Glutamatergic neuron (in vitro differentiated cells): ENCODE results near the gene KCNN1. TPM values are rescaled to one million over a fixed set of nuclear protein-coding genes. Genes with fewer than 3 reads are reported as not detected.

Experiments
- DNase-seq: peaks from one replicate; pipeline ENCODE4 v3.0.0; 2022
- H3K27ac Mint-ChIP-seq: one replicate; pipeline ENCODE4 v1.8.0; 2020; ENCODE audit warnings: mild to moderate bottlenecking, mixed read lengths, inconsistent platforms; ENCODE audit not compliant: unreplicated experiment
- H3K27me3 Mint-ChIP-seq: one replicate; pipeline ENCODE4 v1.8.0; 2020; ENCODE audit warnings: mild to moderate bottlenecking, moderate library complexity, mixed read lengths, inconsistent platforms; ENCODE audit not compliant: unreplicated experiment
- H3K36me3 Mint-ChIP-seq: one replicate; pipeline ENCODE4 v1.8.0; 2020; ENCODE audit warnings: mild to moderate bottlenecking, mixed read lengths, inconsistent platforms; ENCODE audit not compliant: unreplicated experiment
- H3K4me1 Mint-ChIP-seq: one replicate; pipeline ENCODE4 v1.8.0; 2020; ENCODE audit warnings: mild to moderate bottlenecking, low read depth, mixed read lengths, inconsistent platforms; ENCODE audit not compliant: unreplicated experiment
- H3K4me3 Mint-ChIP-seq: one replicate; pipeline ENCODE4 v1.8.0; 2020; ENCODE audit warnings: mild to moderate bottlenecking, mixed read lengths, inconsistent platforms; ENCODE audit not compliant: unreplicated experiment
- H3K9me3 Mint-ChIP-seq: one replicate; pipeline ENCODE4 v1.8.0; 2020; ENCODE audit warnings: mild to moderate bottlenecking, moderate library complexity, mixed read lengths, inconsistent platforms; ENCODE audit not compliant: unreplicated experiment
- total RNA-seq: library from RNA; stranded (reverse); fragmentation: NEBNext Ultra II Directional; extraction: Animal tissue kit (Norgen Biotek cat#: 25700); gene quantifications from one replicate; pipeline ENCODE4 v1.2.1, GENCODE V29; 2021; ENCODE audit not compliant: unreplicated experiment
- TF ChIP-seq, protein P1 (sequence below): fragments of 200-600 bp; sonication (generic); IDR thresholded peaks from one replicate; pipeline ENCODE4 v1.5.0; 2021; ENCODE audit not compliant: partially characterized antibody, unreplicated experiment

Gene KCNN1
- total RNA-seq, 1 donor from 2014 or later, result 91.1 TPM

DNA sequence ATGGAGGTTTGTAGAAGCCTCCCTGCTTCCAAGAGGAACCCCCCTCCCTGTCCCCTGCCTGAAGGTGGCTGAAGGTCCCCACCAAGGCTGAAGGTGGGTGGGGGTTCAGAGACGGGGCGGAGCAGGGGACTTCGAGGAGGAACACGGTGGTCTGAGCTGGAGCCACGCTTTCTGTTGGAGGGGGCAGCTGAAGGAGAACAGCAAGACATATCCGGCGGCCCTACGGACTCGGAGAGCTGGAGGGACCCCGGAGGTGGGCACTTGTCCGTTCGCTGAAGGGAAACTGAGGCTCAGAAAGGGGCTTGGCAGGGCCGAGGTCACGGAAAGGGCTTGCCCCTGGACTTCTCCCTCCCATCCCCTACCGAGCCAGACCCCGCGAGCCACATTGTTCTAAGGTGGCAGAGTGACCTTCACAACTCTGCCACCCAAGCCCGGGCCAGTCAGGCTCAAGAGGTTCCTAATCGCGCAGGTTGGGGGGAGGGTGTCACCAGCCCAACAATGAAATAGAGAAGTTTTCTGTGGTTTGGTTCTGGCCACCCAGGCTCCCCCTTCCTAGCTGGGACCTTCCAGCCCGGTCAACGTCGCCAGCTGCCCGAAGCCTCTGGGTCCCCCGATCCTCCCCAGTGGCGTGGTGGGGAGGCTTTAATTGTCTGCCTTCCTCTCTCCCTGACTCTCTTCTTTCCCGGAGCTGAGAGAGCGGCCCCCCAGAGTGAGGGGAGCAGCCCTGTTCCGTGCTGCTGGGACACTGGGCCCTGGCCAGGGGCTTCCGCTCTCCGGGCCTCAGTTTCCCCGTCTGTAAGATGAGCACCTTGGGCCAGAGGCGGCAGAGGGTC lies 15.5 kb upstream of the KCNN1 start:
- peaks cover 23% of the 10 kb centered on the region for H3K27me3 Mint-ChIP-seq
- peak overlapping the region; percentile 99 for H3K27ac Mint-ChIP-seq
- H3K4me1 Mint-ChIP-seq, result peaks cover 16% of the 10 kb centered on the region
- H3K36me3 Mint-ChIP-seq, result no peaks in the 10 kb centered on the region
- TF ChIP-seq, protein P1, sequence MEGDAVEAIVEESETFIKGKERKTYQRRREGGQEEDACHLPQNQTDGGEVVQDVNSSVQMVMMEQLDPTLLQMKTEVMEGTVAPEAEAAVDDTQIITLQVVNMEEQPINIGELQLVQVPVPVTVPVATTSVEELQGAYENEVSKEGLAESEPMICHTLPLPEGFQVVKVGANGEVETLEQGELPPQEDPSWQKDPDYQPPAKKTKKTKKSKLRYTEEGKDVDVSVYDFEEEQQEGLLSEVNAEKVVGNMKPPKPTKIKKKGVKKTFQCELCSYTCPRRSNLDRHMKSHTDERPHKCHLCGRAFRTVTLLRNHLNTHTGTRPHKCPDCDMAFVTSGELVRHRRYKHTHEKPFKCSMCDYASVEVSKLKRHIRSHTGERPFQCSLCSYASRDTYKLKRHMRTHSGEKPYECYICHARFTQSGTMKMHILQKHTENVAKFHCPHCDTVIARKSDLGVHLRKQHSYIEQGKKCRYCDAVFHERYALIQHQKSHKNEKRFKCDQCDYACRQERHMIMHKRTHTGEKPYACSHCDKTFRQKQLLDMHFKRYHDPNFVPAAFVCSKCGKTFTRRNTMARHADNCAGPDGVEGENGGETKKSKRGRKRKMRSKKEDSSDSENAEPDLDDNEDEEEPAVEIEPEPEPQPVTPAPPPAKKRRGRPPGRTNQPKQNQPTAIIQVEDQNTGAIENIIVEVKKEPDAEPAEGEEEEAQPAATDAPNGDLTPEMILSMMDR, result no peak
- peak overlapping the region; percentile 91 for H3K4me3 Mint-ChIP-seq
- peak; percentile 59 for DNase-seq
- peaks cover 13% of the 10 kb centered on the region for H3K9me3 Mint-ChIP-seq

DNA sequence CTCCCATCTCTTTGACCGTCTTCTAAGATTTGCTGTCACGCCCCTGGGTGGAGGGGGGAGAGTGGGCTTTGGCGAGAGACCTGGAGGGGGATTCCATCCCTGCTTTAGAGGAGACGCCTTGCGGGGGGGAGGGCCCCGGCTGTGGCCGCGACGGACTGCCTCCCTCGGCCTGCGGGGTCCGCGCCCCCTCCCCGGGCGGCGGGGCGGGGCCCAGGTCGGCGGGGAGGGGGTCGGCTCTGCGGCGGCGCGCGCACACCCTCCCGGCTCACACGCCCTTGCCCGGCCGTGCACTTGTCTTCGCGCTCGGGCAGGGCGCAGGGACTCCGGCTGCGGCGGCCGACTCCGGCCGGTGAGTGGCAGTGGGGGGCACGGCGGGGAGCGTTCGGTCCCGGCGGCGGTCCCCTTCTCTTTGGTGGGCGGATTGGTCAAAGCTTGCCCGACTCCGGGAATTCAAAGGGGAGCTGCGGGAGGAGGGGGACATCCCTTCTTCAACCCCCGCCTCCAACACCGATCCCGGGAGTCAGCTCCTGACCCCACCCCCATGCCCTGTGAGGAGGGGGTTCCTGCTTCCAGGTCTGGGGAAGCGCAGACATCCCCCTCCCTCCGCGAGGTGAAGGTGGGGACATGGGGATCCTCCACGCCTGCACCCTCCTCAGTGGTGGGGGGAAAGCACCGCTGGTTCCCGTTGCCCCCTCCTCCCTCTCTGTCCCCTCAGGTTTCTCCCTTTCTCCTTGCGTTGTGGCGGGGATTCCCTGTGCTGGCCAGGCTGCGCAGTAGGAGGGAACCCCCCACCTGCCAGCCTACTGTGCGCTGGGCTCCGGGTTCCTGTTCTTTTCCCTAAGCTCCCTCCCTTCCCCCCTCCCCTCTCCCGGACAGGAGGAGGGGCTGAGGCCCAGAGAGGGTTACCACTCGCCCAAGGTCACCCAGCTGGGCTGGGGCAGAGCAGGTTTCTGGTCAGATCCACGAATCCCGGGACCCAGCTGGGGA lies 14.6 kb upstream of the KCNN1 start:
- H3K27ac Mint-ChIP-seq, result peak overlapping the region; percentile 99
- peak overlapping the region; percentile 91 for H3K4me3 Mint-ChIP-seq

DNA sequence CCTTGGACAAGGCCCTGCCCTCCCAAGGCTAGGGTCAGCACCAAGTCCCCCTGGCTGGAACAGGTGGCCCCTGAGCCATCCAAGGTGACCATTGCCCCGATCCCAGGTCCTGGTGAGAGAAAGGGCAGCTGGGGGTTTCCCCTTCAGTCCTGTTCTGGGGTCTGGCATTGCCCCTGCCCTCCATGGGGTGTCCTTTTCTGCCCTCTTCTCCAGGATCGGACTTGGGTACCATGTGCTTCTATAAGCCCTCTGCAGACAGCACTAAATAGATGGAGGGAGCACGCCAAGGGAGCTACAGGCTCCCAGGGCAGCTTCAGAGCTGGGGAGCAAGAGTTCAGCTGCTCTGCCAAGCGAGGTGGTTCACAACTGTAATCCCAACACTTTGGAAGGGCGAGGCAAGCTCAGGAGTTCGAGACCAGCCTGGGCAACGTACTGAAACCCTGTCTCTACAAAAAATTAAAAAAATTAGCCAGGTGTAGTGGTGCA lies 13.5 kb upstream of the KCNN1 start:
- Mint-ChIP-seq H3K4me1 (peaks cover 13% of the 10 kb centered on the region), H3K9me3 (peaks cover 13% of the 10 kb centered on the region), H3K4me3 (peak overlapping the region; percentile 88), H3K27me3 (peaks cover 23% of the 10 kb centered on the region), H3K27ac (no peak overlapping the region), H3K36me3 (no peaks in the 10 kb centered on the region)
- DNase-seq, result no peak
- TF ChIP-seq, protein P1, result no peak

More for the DNA sequence above, 14.6 kb upstream of the KCNN1 start:
- peak; percentile 75 for DNase-seq
- H3K9me3 Mint-ChIP-seq, result peaks cover 13% of the 10 kb centered on the region
- TF ChIP-seq, protein P1, result no peak
- H3K4me1 Mint-ChIP-seq, result peaks cover 14% of the 10 kb centered on the region
- no peaks in the 10 kb centered on the region for H3K36me3 Mint-ChIP-seq
- peaks cover 22% of the 10 kb centered on the region for H3K27me3 Mint-ChIP-seq

DNA sequence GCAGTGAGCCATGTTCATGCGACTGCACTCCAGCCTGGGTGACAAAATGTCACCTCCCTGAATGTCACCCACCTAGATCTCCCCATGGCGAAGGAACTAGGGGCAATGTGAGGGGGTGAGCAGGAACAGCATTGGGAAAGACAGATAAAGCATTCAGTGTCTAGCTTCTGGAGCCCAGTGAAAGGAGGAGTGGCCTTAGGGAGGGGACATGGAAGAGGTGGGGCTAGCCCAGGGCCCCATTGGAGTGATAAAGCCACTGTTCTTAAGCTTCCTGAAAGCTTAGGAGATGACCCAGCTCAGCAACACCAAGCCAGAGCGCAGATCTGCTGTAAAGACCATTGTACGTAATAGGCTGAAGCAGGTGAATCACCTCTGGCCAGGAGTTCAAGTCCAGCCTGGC lies 13.0 kb upstream of the KCNN1 start:
- Mint-ChIP-seq H3K9me3 (peaks cover 10% of the 10 kb centered on the region), H3K4me3 (peak overlapping the region; percentile 88), H3K27me3 (peaks cover 19% of the 10 kb centered on the region), H3K36me3 (no peaks in the 10 kb centered on the region), H3K4me1 (peaks cover 13% of the 10 kb centered on the region), H3K27ac (no peak overlapping the region)
- TF ChIP-seq, protein P1, result no peak
- DNase-seq, result no peak
